Glutamatergic neuron (in vitro differentiated cells): ENCODE results near the gene GRAMD1B. TPM values are rescaled to one million over a fixed set of nuclear protein-coding genes. Genes with fewer than 3 reads are reported as not detected.

Source experiments
- DNase-seq: peaks from one replicate; pipeline ENCODE4 v3.0.0; 2022
- H3K27ac Mint-ChIP-seq: one replicate; pipeline ENCODE4 v1.8.0; 2020; ENCODE audit warnings: mild to moderate bottlenecking, mixed read lengths, inconsistent platforms; ENCODE audit not compliant: unreplicated experiment
- H3K27me3 Mint-ChIP-seq: one replicate; pipeline ENCODE4 v1.8.0; 2020; ENCODE audit warnings: mild to moderate bottlenecking, moderate library complexity, mixed read lengths, inconsistent platforms; ENCODE audit not compliant: unreplicated experiment
- H3K36me3 Mint-ChIP-seq: one replicate; pipeline ENCODE4 v1.8.0; 2020; ENCODE audit warnings: mild to moderate bottlenecking, mixed read lengths, inconsistent platforms; ENCODE audit not compliant: unreplicated experiment
- H3K4me1 Mint-ChIP-seq: one replicate; pipeline ENCODE4 v1.8.0; 2020; ENCODE audit warnings: mild to moderate bottlenecking, low read depth, mixed read lengths, inconsistent platforms; ENCODE audit not compliant: unreplicated experiment
- H3K4me3 Mint-ChIP-seq: one replicate; pipeline ENCODE4 v1.8.0; 2020; ENCODE audit warnings: mild to moderate bottlenecking, mixed read lengths, inconsistent platforms; ENCODE audit not compliant: unreplicated experiment
- H3K9me3 Mint-ChIP-seq: one replicate; pipeline ENCODE4 v1.8.0; 2020; ENCODE audit warnings: mild to moderate bottlenecking, moderate library complexity, mixed read lengths, inconsistent platforms; ENCODE audit not compliant: unreplicated experiment
- total RNA-seq: library from RNA; stranded (reverse); fragmentation: NEBNext Ultra II Directional; extraction: Animal tissue kit (Norgen Biotek cat#: 25700); gene quantifications from one replicate; pipeline ENCODE4 v1.2.1, GENCODE V29; 2021; ENCODE audit not compliant: unreplicated experiment
- TF ChIP-seq, protein P1 (sequence below): fragments of 200-600 bp; sonication (generic); IDR thresholded peaks from one replicate; pipeline ENCODE4 v1.5.0; 2021; ENCODE audit not compliant: partially characterized antibody, unreplicated experiment

GRAMD1B gene
- total RNA-seq, 1 donor from 2014 or later: 12.2 TPM

GRCh38 chr11:123384116-123384515, 46.0 kb upstream of the GRAMD1B start:
- no peak overlapping the region for H3K27ac Mint-ChIP-seq
- H3K27me3 Mint-ChIP-seq: peaks cover 2% of the 10 kb centered on the region
- H3K4me1 Mint-ChIP-seq: no peaks in the 10 kb centered on the region

DNA sequence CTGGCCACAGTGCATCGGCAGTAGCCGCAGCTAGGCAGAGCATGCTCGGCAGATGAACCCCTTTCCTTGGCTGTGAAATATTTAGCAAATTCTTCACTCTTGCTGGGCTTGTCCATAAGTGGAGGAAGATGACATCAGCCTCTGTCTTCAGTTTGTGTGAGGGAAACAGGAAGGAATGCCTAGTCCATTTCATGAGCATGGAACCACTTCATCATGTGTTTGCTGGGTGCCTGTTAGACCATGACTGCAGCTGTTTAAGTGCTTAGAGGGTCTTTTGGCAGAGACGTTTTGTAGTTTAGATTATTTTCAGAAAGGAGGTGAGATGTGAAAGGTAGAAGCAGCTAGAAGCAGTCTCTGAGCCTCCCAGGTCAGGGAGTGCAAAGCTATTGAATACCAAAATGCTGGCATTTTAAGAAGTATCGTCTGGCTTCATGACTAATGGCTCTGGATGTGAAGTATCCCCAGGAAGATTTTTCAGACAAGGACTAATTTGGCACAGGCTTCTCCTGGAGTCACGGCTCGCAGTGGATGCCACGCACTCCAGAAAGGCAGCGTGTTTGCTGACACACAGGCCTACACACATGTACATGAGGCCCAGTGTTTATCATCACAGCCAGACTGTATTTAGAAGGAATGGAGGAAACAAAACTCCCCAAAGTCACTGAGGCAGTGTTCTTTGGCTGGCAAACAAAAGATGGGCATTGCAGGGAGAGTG, 43.1 kb upstream of the GRAMD1B start:
- DNase-seq: no peak
- TF ChIP-seq, protein P1, sequence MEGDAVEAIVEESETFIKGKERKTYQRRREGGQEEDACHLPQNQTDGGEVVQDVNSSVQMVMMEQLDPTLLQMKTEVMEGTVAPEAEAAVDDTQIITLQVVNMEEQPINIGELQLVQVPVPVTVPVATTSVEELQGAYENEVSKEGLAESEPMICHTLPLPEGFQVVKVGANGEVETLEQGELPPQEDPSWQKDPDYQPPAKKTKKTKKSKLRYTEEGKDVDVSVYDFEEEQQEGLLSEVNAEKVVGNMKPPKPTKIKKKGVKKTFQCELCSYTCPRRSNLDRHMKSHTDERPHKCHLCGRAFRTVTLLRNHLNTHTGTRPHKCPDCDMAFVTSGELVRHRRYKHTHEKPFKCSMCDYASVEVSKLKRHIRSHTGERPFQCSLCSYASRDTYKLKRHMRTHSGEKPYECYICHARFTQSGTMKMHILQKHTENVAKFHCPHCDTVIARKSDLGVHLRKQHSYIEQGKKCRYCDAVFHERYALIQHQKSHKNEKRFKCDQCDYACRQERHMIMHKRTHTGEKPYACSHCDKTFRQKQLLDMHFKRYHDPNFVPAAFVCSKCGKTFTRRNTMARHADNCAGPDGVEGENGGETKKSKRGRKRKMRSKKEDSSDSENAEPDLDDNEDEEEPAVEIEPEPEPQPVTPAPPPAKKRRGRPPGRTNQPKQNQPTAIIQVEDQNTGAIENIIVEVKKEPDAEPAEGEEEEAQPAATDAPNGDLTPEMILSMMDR: no peak
- Mint-ChIP-seq H3K4me1 (no peaks in the 10 kb centered on the region), H3K27me3 (peaks cover 2% of the 10 kb centered on the region), H3K9me3 (no peaks in the 10 kb centered on the region), H3K36me3 (no peaks in the 10 kb centered on the region), H3K27ac (no peak overlapping the region), H3K4me3 (no peak overlapping the region)

More at GRCh38 chr11:123384116-123384515, 46.0 kb upstream of the GRAMD1B start:
- no peak overlapping the region for H3K4me3 Mint-ChIP-seq
- no peaks in the 10 kb centered on the region for H3K36me3 Mint-ChIP-seq
- no peak for DNase-seq
- H3K9me3 Mint-ChIP-seq: no peaks in the 10 kb centered on the region
- TF ChIP-seq, protein P1: no peak

GRCh38 chr11:123388640-123389039, 41.4 kb upstream of the GRAMD1B start:
- Mint-ChIP-seq H3K36me3 (no peaks in the 10 kb centered on the region), H3K4me1 (no peaks in the 10 kb centered on the region), H3K9me3 (no peaks in the 10 kb centered on the region), H3K27ac (no peak overlapping the region), H3K27me3 (no peaks in the 10 kb centered on the region), H3K4me3 (no peak overlapping the region)
- TF ChIP-seq, protein P1: no peak
- no peak for DNase-seq

DNA sequence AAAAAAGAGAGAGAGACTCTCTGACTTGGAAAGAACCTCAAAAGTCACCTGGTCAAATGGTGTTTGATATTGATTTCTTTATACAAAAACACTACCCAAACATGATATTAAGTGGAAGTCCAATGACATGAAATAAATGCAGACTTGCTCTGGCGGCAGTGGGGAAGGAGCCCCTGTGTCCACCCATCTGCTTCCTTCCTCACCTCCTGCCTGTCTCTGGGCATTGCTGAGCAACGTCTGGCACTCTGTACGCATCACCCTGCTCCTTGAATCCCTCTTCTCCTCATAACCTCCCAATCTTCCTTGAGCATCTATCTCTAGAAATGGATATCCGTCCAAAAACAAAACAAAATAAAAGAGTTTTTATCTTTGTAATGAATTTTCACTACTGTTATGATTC, 39.9 kb upstream of the GRAMD1B start:
- Mint-ChIP-seq H3K27me3 (no peaks in the 10 kb centered on the region), H3K4me3 (no peak overlapping the region), H3K27ac (no peak overlapping the region), H3K9me3 (no peaks in the 10 kb centered on the region), H3K4me1 (no peaks in the 10 kb centered on the region), H3K36me3 (no peaks in the 10 kb centered on the region)
- no peak for DNase-seq
- TF ChIP-seq, protein P1: no peak

- TF ChIP-seq, protein P1: no peak
- H3K4me1 Mint-ChIP-seq: no peaks in the 10 kb centered on the region
- DNase-seq: no peak
- H3K27ac Mint-ChIP-seq: no peak overlapping the region
- H3K36me3 Mint-ChIP-seq: no peaks in the 10 kb centered on the region
- no peaks in the 10 kb centered on the region for H3K27me3 Mint-ChIP-seq
- H3K9me3 Mint-ChIP-seq: no peaks in the 10 kb centered on the region
- H3K4me3 Mint-ChIP-seq: no peak overlapping the region
These were observed 38.3 kb upstream of the GRAMD1B start for GRCh38 chr11:123391646-123392348.
